ENCODE data around the gene LYRM2. TPM values are rescaled to one million over a fixed set of nuclear protein-coding genes. Genes with fewer than 3 reads are reported as not detected.

The LYRM2 gene
- total and polyA plus RNA-seq, 2 of the 8 experiments (the other 6 are each of a cell fraction or from before 2014, with no cell fraction given), result 7.3 to 25.7 TPM

GRCh38 chr6:89555031-89555430 is 83.5 kb downstream of the LYRM2 start:
- CTCF ChIA-PET (ENCODE audit: partially characterized antibody), result interaction anchor here (1.2 to 1.3 kb wide), 2 partner anchors 9 to 123 kb away, joined by 3 read pairs; no protein-coding TSS in a partner anchor
- Histone ChIP-seq H3K23me2 (ENCODE audit: low read depth, low read length) (no peaks in the 10 kb centered on the region), H4K91ac (replicated peaks; ENCODE audit: insufficient read length, low read length) (no peak overlapping the region), H3K9me3 (ENCODE audit: insufficient read depth in 2 of 2, low read depth in 1 of 2, low read length in 1 of 2) (peaks cover 12 to 17% of the 10 kb centered on the region in 2 experiments), H3K56ac (replicated peaks; ENCODE audit: insufficient read length, low read depth, low read length) (no peak overlapping the region), H3K18ac (ENCODE audit: extremely low read depth, low read length) (no peak overlapping the region; the same call in 1 of the 2 replicates), H3K27me3 (replicated peaks in 1 of 4; ENCODE audit: control insufficient read depth in 3 of 4, extremely low read depth in 1 of 4, insufficient read depth in 3 of 4, low read length in 3 of 4) (peaks cover 0 to 3% (median 0%) of the 10 kb centered on the region in 4 experiments; a peak in 1 of 7 replicates), H3K23ac (ENCODE audit: insufficient read length) (no peak overlapping the region), H2BK15ac (ENCODE audit: low read length) (no peak overlapping the region), H4K20me1 (replicated peaks in 1 of 2; ENCODE audit: control insufficient read depth in 1 of 2, insufficient read depth in 2 of 2, low read length in 2 of 2) (no peaks in the 10 kb centered on the region), H3K9ac (replicated peaks in 1 of 4; ENCODE audit: extremely low read depth in 1 of 4, low read depth in 3 of 4, low read length in 3 of 4) (no peak overlapping the region), H3K4ac (replicated peaks; ENCODE audit: insufficient read length, low read depth, low read length) (no peak overlapping the region), H3K79me1 (ENCODE audit: low read depth, low read length) (no peaks in the 10 kb centered on the region), H4K5ac (ENCODE audit: insufficient read length, low read depth, low read length) (no peak overlapping the region), H3K27ac (ENCODE audit: low read depth, low read length) (no peak overlapping the region), H2BK20ac (ENCODE audit: low read length) (no peak overlapping the region), H3K36me3 (ENCODE audit: control insufficient read depth in 2 of 4, insufficient read depth in 4 of 4, low read length in 3 of 4) (no peaks in the 10 kb centered on the region; a peak in 1 of 8 replicates), H2BK120ac (replicated peaks; ENCODE audit: low read depth, low read length) (no peak overlapping the region), H3K4me2 (ENCODE audit: insufficient read depth in 1 of 2, low read depth in 2 of 2, low read length in 2 of 2) (peak overlapping the region; percentile 38 to 66; a peak in 2 of 4 replicates), H2BK12ac (ENCODE audit: low read depth, low read length) (no peak overlapping the region), H2BK5ac (ENCODE audit: low read depth, low read length) (no peak overlapping the region), H2AK5ac (ENCODE audit: low read depth, low read length) (no peak overlapping the region), H3K14ac (ENCODE audit: insufficient read length) (no peak overlapping the region), H2AFZ (ENCODE audit: low read length) (no peak overlapping the region), H3K79me2 (ENCODE audit: control insufficient read depth in 1 of 2, insufficient read depth in 2 of 2, low read length in 2 of 2) (no peaks in the 10 kb centered on the region), H4K8ac (ENCODE audit: extremely low read depth, insufficient read depth, low read length) (no peak overlapping the region), H3K4me3 (ENCODE audit: extremely low read depth in 1 of 4, insufficient read depth in 2 of 4, low read depth in 3 of 4, low read length in 4 of 4) (peak overlapping the region in 1 of 4 experiments; percentile 16; a peak in 1 of 8 replicates), H3K4me1 (replicated peaks in 1 of 4; ENCODE audit: control insufficient read depth in 3 of 4, insufficient read depth in 4 of 4, low read length in 3 of 4) (peaks cover 2 to 10% (median 8%) of the 10 kb centered on the region in 4 experiments; a peak in 6 of 7 replicates)
- FAIRE-seq (no peak), DNase-seq (ENCODE audit: low read depth in 1 of 2, low spot score in 2 of 2) (no peak)
- POLR2A ChIA-PET (ENCODE audit: partially characterized antibody), result interaction anchor here (0.6 kb wide), 2 partner anchors 19 to 363 kb away, joined by 3 read pairs; no protein-coding TSS in a partner anchor
- 80% methylated on average over 1 of the region's 4 CpGs; no CpG with 5 or more reads in 1 of the 2 experiments for WGBS, 2 experiments (ENCODE audit: extremely low coverage in 1 of 2, insufficient coverage in 1 of 2, insufficient read length in 1 of 2, insufficient replicate concordance in 2 of 2, low coverage in 1 of 2, low lambda C conversion rate in 2 of 2, missing lambda C conversion rate in 1 of 2)
- no peak for TF ChIP-seq BACH1 (IDR thresholded peaks at IDR 0.05; ENCODE audit: low read length)
- TF ChIP-seq SIRT6 (IDR thresholded peaks at IDR 0.05; ENCODE audit: low read length), result no peak
- TF ChIP-seq USF2 (IDR thresholded peaks at IDR 0.05; ENCODE audit: low read length), result no peak
- no peak for TF ChIP-seq SRF (IDR thresholded peaks at IDR 0.05; ENCODE audit: low read depth, low read length)
- no peak for TF ChIP-seq NRF1 (IDR thresholded peaks at IDR 0.05; ENCODE audit: low read depth, low read length)
- no peak for TF ChIP-seq SP2 (IDR thresholded peaks at IDR 0.05; ENCODE audit: low read length)
- TF ChIP-seq MAFK (IDR thresholded peaks at IDR 0.05; ENCODE audit: low read depth, low read length), result no peak
- TF ChIP-seq POLR2AphosphoS5 (IDR thresholded peaks at IDR 0.05; ENCODE audit: low read depth, low read length), result no peak
- no peak for TF ChIP-seq RAD21 (IDR thresholded peaks at IDR 0.05 in 1 of 2, conservative IDR thresholded peaks at IDR 0.05 in 1 of 2; ENCODE audit: low read depth in 2 of 2, low read length in 2 of 2)
- no peak for TF ChIP-seq TCF12 (IDR thresholded peaks at IDR 0.05; ENCODE audit: low read depth, low read length)
- no peak for TF ChIP-seq YY1 (IDR thresholded peaks at IDR 0.05; ENCODE audit: low read depth, low read length)
- TF ChIP-seq ATF3 (IDR thresholded peaks at IDR 0.05; ENCODE audit: insufficient read depth, low read depth, low read length), result no peak
- TF ChIP-seq KDM4A (IDR thresholded peaks at IDR 0.05; ENCODE audit: low read depth, low read length, severe bottlenecking), result no peak
